IMR-90 (cell line): Measurements from ENCODE around the gene ARFGAP3. TPM values are rescaled to one million over a fixed set of nuclear protein-coding genes. Genes with fewer than 3 reads are reported as not detected.
A peak's percentile ranks its signal among the peaks of the same experiment; 100 is the strongest.

Experiments used
- ATAC-seq: fragments of 200-7000 bp; cut with Tn5 transposase; 2 replicates; pipeline ENCODE4 v1.9.1; 2020; ENCODE audit warnings: low read depth, mild to moderate bottlenecking, moderate library complexity
- BruUV-seq: library from RNA; stranded (reverse); fragments of 400-500 nt; replicated peaks from 2 replicates; lab custom pipeline; 2021; lab: Mats Ljungman, UMichigan
- CTCF ChIA-PET: fragments of 300-600 bp; formaldehyde crosslinking; extraction: SDS; loops from one replicate; lab custom pipeline; 2021; ENCODE audit warnings: antibody characterized with exemption; lab: Yijun Ruan, JAX
- POLR2A ChIA-PET: fragments of 300-600 bp; sonication (Branson Sonifier 250); formaldehyde crosslinking; loops from one replicate; lab custom pipeline; 2022; ENCODE audit warnings: antibody characterized with exemption; ENCODE audit not compliant: unreplicated experiment; lab: Charles Lee
- DNase-seq: peaks from one replicate; pipeline ENCODE4 v3.0.0; 2013
- H2AFZ ChIP-seq: replicated peaks from 2 replicates; pipeline ENCODE3; 2013; ENCODE audit warnings: low read length, mild to moderate bottlenecking; ENCODE audit not compliant: poor library complexity
- H2AK5ac ChIP-seq: 2 replicates; pipeline ENCODE4 v1.6.1; 2013; ENCODE audit warnings: low read depth, low read length, inconsistent platforms
- H2AK9ac ChIP-seq: replicated peaks from 2 replicates; pipeline ENCODE3; 2013; ENCODE audit warnings: mild to moderate bottlenecking, low read depth, low read length, moderate library complexity; ENCODE audit not compliant: poor library complexity
- H2BK120ac ChIP-seq: 2 replicates; pipeline ENCODE4 v1.6.1; 2013; ENCODE audit warnings: low read depth, low read length, inconsistent platforms
- H2BK15ac ChIP-seq: 3 replicates; pipeline ENCODE4 v1.6.1; 2013; ENCODE audit warnings: low read depth, low read length, inconsistent platforms
- H2BK20ac ChIP-seq: 2 replicates; pipeline ENCODE4 v1.6.1; 2013; ENCODE audit warnings: low read depth, mild to moderate bottlenecking, inconsistent platforms, low read length, moderate library complexity
- H2BK5ac ChIP-seq: 2 replicates; pipeline ENCODE4 v1.6.1; 2013; ENCODE audit warnings: mild to moderate bottlenecking, low read depth, low read length, inconsistent platforms; ENCODE audit not compliant: poor library complexity, severe bottlenecking
- H3K14ac ChIP-seq: replicated peaks from 2 replicates; pipeline ENCODE4 v1.6.1; 2013; ENCODE audit warnings: low read depth, low read length, inconsistent platforms
- H3K18ac ChIP-seq: 2 replicates; pipeline ENCODE4 v1.6.1; 2013; ENCODE audit warnings: low read depth, low read length, control low read depth
- H3K23ac ChIP-seq: 2 replicates; pipeline ENCODE4 v1.6.1; 2013; ENCODE audit warnings: low read depth, low read length, inconsistent platforms
- H3K27ac ChIP-seq: 2 replicates; pipeline ENCODE4 v1.5.1; 2013; ENCODE audit warnings: mild to moderate bottlenecking, control low read depth, low read length; ENCODE audit not compliant: insufficient read depth
- H3K27me3 ChIP-seq: 2 replicates; pipeline ENCODE4 v1.6.1; 2013; ENCODE audit warnings: low read length; ENCODE audit not compliant: control insufficient read depth, insufficient read depth
- H3K36me3 ChIP-seq: 2 replicates; pipeline ENCODE4 v1.6.1; 2013; ENCODE audit warnings: low read length, mixed read lengths; ENCODE audit not compliant: control insufficient read depth, insufficient read depth
- H3K4ac ChIP-seq: 2 replicates; pipeline ENCODE4 v1.6.1; 2013; ENCODE audit warnings: low read depth, low read length, inconsistent platforms
- H3K4me1 ChIP-seq: 2 replicates; pipeline ENCODE4 v1.6.1; 2013; ENCODE audit warnings: low read length, mixed read lengths; ENCODE audit not compliant: control insufficient read depth, insufficient read depth
- H3K4me2 ChIP-seq: 2 replicates; pipeline ENCODE4 v1.6.1; 2013; ENCODE audit warnings: low read depth, mild to moderate bottlenecking, control low read depth, low read length, moderate library complexity
- H3K4me3 ChIP-seq: 2 replicates; pipeline ENCODE4 v1.5.1; 2013; ENCODE audit warnings: low read depth, mild to moderate bottlenecking, control low read depth, low read length, moderate library complexity; ENCODE audit not compliant: insufficient read depth
- H3K56ac ChIP-seq: 2 replicates; pipeline ENCODE4 v1.6.1; 2013; ENCODE audit warnings: low read length, inconsistent platforms; ENCODE audit not compliant: insufficient read depth; ENCODE audit errors: extremely low read depth
- H3K79me1 ChIP-seq, 2 experiments: 2 replicates each; pipeline ENCODE4 v1.6.1; 2013; ENCODE audit warnings: low read length in 2 of 2, inconsistent platforms in 1 of 2, low read depth in 1 of 2
- H3K9ac ChIP-seq: 2 replicates; pipeline ENCODE4 v1.6.1; 2013; ENCODE audit warnings: low read depth, low read length, control low read depth
- H3K9me1 ChIP-seq: 2 replicates; pipeline ENCODE4 v1.6.1; 2013; ENCODE audit warnings: low read length, inconsistent platforms; ENCODE audit not compliant: insufficient read depth
- H3K9me3 ChIP-seq: 2 replicates; pipeline ENCODE4 v1.6.1; 2013; ENCODE audit warnings: low read length; ENCODE audit not compliant: control insufficient read depth, insufficient read depth
- H4K20me1 ChIP-seq: 2 replicates; pipeline ENCODE4 v1.6.1; 2013; ENCODE audit warnings: low read length, inconsistent platforms; ENCODE audit not compliant: insufficient read depth
- H4K5ac ChIP-seq: 2 replicates; pipeline ENCODE4 v1.6.1; 2013; ENCODE audit warnings: mild to moderate bottlenecking, low read depth, low read length, control low read depth
- H4K8ac ChIP-seq, 2 experiments: 2 replicates each; pipeline ENCODE4 v1.6.1; 2013; ENCODE audit warnings: low read depth in 2 of 2, low read length in 2 of 2, control low read depth in 1 of 2, inconsistent platforms in 1 of 2
- H4K91ac ChIP-seq: 2 replicates; pipeline ENCODE4 v1.6.1; 2013; ENCODE audit warnings: low read depth, low read length, inconsistent platforms; ENCODE audit not compliant: insufficient read depth
- BHLHE40 ChIP-seq: fragments of 150-350 bp; IDR thresholded peaks from 2 replicates; pipeline ENCODE4 v1.6.1; 2016; ENCODE audit warnings: mild to moderate bottlenecking, low read depth, low read length
- ELK1 ChIP-seq: fragments of 150-350 bp; IDR thresholded peaks from 2 replicates; pipeline ENCODE4 v1.6.1; 2016; ENCODE audit warnings: low read depth, mild to moderate bottlenecking, low read length, moderate library complexity, borderline replicate concordance
- MAFK ChIP-seq: IDR thresholded peaks from 2 replicates; pipeline ENCODE4 v1.6.1; 2012; ENCODE audit warnings: low read depth, low read length, improper control_type of control experiment
- MAZ ChIP-seq: IDR thresholded peaks from 2 replicates; pipeline ENCODE4 v1.6.1; 2012; ENCODE audit warnings: low read depth, mild to moderate bottlenecking, low read length, improper control_type of control experiment, moderate library complexity, borderline replicate concordance
- MXI1 ChIP-seq: IDR thresholded peaks from 2 replicates; pipeline ENCODE4 v1.6.1; 2012; ENCODE audit warnings: low read depth, mild to moderate bottlenecking, low read length, moderate library complexity, borderline replicate concordance
- USF2 ChIP-seq: fragments of 150-350 bp; IDR thresholded peaks from 2 replicates; pipeline ENCODE4 v1.6.1; 2017; ENCODE audit warnings: mild to moderate bottlenecking, antibody characterized with exemption, low read length, low read depth
- WGBS, 2 experiments: methylation state at CpG; one replicate each; pipeline versions ENCODE4 v1.1.5 to v1.1.7; 2013; ENCODE audit warnings: missing lambda C conversion rate in 2 of 2; ENCODE audit not compliant: insufficient read length in 1 of 2; ENCODE audit errors: extremely low coverage in 2 of 2; 5-methylcytosine and 5-hydroxymethylcytosine counted together
- dilution Hi-C: fragments of 300-500 bp; cut with HindIII; formaldehyde crosslinking; loops from one replicate; pipeline ENCODE4 v1.14.3; 2018; ENCODE audit warnings: low sequenced_read_pairs; ENCODE audit not compliant: unreplicated experiment
- in situ Hi-C: fragments of 300-500 bp; cut with MboI; formaldehyde crosslinking; loops from 3 replicates; pipeline ENCODE4 v1.14.3; 2019; ENCODE audit warnings: low sequenced_read_pairs, inconsistent platforms, mixed read lengths
- intact Hi-C: fragments of 100-400 bp; cut with micrococcal nuclease; formaldehyde crosslinking; loops from 2 replicates; pipeline ENCODE4 v1.10.0; 2022
- polyA plus RNA-seq, 3 experiments: library from polyadenylated mRNA; depleted of rRNA; stranded (reverse); fragments of >200 nt; gene quantifications; 2 replicates each; pipeline ENCODE4 v1.2.3, GENCODE V29; 2012; ENCODE audit warnings: low replicate concordance in 1 of 3
- total RNA-seq: library from RNA; depleted of rRNA; stranded (reverse); fragments of >200 nt; gene quantifications from 2 replicates; pipeline ENCODE4 v1.2.3, GENCODE V29; 2012

ARFGAP3 gene
- total and polyA plus RNA-seq, 2 of the 4 experiments (the other 2 are of a cell fraction): 50.0 to 70.1 TPM

DNA sequence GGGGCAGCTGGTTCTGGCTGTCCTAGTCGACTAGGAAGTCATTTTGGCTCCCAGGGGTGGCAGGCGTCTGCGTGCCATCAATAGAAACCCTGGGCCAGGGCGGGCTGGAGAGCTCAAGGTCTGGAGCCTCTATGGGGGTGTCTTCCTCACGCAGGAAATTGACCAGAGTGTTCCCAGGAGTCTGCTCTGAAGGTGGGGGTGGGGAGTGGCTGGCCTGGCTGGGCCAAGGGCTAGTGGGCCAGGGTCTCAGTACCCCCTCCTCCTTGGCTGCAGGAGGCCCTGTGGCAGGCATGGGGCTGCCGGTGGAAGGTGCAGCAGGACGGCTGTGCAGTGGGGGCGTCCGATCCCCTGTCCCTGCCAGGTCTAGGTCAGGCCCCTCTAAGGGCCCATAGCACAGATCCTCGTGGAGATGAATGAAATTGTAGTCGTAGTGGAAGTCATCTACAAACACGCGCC lies 64.6 kb downstream of the ARFGAP3 start:
- H4K91ac ChIP-seq: no peak overlapping the region
- 40% methylated on average over 1 of the region's 13 CpGs; no CpG with 5 or more reads in 1 of the 2 experiments for WGBS, 2 experiments
- in situ Hi-C loops (no loop called here), intact Hi-C loops (no loop called here), dilution Hi-C loops (no loop called here)
- H2AFZ ChIP-seq: no peak overlapping the region
- no peak overlapping the region for H4K5ac ChIP-seq
- H3K56ac ChIP-seq: no peak overlapping the region
- no peak overlapping the region for H3K14ac ChIP-seq
- CTCF ChIA-PET: no interaction called here
- H3K4ac ChIP-seq: no peak overlapping the region
- H4K8ac ChIP-seq: no peak overlapping the region
- no peak overlapping the region for H3K27ac ChIP-seq
- BruUV-seq: no TSS peak
- H4K20me1 ChIP-seq: peaks cover 13% of the 10 kb centered on the region
- H3K9ac ChIP-seq: no peak overlapping the region
- peaks cover 14% of the 10 kb centered on the region for H3K4me1 ChIP-seq
- H3K79me1 ChIP-seq: peaks cover 0 to 11% of the 10 kb centered on the region in 2 experiments; a peak in 2 of 4 replicates
- H3K4me2 ChIP-seq: no peak overlapping the region
- peaks cover 12% of the 10 kb centered on the region for H3K36me3 ChIP-seq
- no peak for ATAC-seq
- DNase-seq: no peak
- H3K9me3 ChIP-seq: no peaks in the 10 kb centered on the region
- H3K23ac ChIP-seq: no peak overlapping the region
- peak overlapping the region; percentile 78 for H2AK9ac ChIP-seq
- H2BK5ac ChIP-seq: no peak overlapping the region
- H2AK5ac ChIP-seq: no peak overlapping the region
- POLR2A ChIA-PET: no interaction called here
- no peak overlapping the region for H2BK15ac ChIP-seq
- H3K27me3 ChIP-seq: no peaks in the 10 kb centered on the region
- peaks cover 14% of the 10 kb centered on the region; the same call in 1 of the 2 replicates for H3K9me1 ChIP-seq
- no peak overlapping the region for H2BK20ac ChIP-seq
- no peak overlapping the region for H3K18ac ChIP-seq
- no peak for TF ChIP-seq USF2
- no peak for TF ChIP-seq MAZ
- TF ChIP-seq MXI1: no peak
- no peak for TF ChIP-seq ELK1
- no peak for TF ChIP-seq BHLHE40
- TF ChIP-seq MAFK: no peak
- H2BK120ac ChIP-seq: no peak overlapping the region
- no peak overlapping the region for H3K4me3 ChIP-seq
